KG1 (cell line): ENCODE data around the gene GABARAP.

Experiments
- DNase-seq: peaks from one replicate; lab custom pipeline; 2025; lab: John Stamatoyannopoulos, UW

GABARAP gene

GRCh38 chr17:7222093-7222971, 19.9 kb downstream of the GABARAP start:
- DNase-seq, result no peak

- no peak for DNase-seq
These were observed 20.8 kb downstream of the GABARAP start for GRCh38 chr17:7221278-7222092.

GRCh38 chr17:7220593-7221277, 21.5 kb downstream of the GABARAP start:
- no peak for DNase-seq

- DNase-seq, result no peak
These were observed 22.2 kb downstream of the GABARAP start, which contains the start of the genes ACADVL and DLG4 for GRCh38 chr17:7219812-7220592. Gene ACADVL, plus strand, starts transcription at chr17:7219938. Its CDS starts 47 bp downstream, at chr17:7219985. Gene DLG4, minus strand, starts transcription at chr17:7219836.

DNA sequence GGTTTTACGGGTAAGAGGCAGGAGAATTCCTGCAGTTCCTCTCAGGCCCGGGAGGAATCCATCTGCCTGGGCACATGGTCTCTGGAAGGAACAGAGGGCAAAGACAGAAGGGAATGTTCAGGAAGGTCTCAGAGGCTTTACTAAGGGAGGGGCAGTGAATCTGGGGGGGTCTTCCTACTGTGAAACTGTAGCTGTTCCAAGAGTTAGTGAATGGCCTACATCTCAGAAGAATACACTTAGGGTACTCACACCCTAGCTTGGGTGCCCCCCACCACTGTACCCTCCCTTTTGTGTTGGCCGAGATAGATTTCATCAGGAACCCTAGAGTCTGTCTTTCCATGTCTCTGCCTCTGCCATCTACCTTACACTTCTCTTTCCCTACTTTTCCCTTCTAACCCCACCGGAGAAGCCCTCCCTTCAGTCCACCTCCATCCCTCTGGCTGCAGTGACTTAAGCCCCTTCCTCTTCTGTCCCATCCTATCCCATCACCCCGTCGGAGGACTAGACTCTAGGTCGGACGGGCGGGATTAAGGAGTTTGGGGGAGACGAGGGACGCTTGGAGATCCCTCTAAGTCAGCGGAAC, 22.9 kb downstream of the GABARAP start:
- DNase-seq, result no peak

DNA sequence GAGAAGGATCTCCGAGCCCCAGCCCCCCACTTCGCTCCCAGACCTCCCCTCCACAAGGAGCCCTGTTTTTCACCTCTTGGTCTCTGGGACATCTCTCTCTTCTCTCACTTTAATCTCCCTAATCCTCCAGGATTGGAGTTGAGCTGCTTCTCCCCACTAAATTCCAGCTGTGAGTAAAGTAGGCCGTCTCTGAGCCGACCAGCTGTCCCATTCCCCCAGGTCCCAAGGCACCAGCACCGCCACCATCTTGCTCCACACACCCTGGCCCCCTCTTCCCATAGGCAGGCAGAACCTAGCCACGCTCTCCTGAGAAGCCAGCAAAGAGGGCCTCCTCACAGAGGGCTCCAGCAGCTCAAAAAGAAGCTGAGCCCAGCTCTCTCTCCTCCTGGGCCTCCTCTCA, 23.5 kb downstream of the GABARAP start:
- DNase-seq, result no peak

DNA sequence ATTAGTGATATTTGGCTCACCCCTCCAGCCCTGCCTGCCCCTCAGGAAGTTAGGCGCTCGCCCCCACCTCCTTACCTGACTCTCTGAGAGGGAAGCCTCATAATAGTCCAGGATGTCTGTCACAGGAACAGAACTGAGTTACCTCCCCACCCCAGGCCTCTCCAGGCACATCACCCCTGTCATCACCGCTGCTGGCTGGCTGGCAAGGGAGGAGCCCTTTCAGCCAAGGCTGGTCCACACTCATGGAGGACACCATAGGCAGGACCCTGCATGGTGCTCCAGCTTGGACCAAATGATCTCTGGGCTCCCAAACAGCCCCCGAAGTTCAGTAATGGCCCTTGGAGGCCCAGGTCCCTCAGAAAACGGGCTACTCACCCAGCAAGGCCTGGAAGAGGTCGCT, 24.1 kb downstream of the GABARAP start:
- DNase-seq, result no peak

GRCh38 chr17:7217113-7217987, 24.9 kb downstream of the GABARAP start:
- no peak for DNase-seq

DNA sequence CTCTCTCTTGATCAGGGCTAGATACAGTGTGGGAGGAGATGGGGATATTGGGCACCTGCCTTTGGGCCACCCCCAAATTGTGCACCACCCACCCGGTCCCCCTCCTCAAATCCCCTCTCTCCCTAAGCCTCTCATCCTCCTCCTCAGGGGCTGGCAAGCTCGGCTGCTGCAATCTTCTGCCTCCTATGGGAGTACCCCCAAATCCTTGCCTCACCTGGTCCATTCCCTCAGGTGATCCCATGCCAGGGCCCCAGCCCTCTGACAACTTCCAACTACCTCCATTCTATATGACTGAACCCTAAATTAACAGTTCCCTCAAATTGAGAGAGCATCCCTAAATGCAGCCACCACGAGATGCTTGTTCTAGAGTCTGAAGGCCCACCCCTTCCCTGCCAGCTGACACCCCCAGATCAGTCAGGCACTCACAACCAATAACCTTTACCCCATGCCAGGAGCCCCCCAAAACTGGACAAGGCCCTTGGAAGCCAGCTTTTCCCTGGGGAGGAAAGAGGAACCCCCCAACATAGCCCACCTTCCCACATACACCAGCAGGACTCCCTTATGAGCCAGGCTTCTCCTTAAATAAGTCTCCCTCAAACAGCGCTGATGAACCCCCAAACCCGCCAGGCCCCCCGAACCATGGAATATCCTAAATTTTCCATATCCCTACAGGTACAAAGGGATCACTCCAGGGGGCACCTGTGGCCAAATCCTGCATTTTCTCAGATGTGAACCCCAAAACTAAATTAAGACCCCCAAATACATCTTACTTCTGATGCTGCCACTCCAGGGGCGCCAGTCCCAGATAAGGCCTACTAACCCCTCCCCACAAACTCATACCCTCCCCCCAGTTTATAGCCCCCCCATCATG, 25.8 kb downstream of the GABARAP start:
- no peak for DNase-seq

- no peak for DNase-seq
These were observed 26.5 kb downstream of the GABARAP start for GRCh38 chr17:7215652-7216180.

DNA sequence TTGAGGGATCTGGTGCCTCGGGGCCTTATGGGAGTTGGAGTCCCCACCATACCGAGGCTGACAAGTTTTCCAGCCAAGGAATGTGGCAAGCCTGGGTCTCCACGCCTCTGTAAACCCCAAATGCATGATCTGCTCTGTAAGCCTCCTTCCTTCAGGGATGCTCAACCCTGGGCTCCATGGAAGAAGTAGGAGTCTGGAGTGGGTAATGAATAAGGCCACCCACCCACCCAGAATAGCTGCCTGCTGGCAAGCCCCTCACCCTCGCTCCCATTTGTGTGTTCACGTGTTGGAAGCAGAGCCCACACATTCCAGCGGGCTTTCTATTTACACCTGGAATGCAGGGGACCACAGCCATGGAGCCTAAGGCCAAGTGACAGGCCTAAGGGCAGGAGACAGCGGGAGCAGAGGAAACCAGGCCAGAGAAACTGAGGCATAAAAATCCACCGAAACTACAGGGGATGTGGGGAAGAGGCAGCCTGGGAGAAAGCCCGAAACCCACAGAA, 27.1 kb downstream of the GABARAP start:
- DNase-seq, result no peak

DNA sequence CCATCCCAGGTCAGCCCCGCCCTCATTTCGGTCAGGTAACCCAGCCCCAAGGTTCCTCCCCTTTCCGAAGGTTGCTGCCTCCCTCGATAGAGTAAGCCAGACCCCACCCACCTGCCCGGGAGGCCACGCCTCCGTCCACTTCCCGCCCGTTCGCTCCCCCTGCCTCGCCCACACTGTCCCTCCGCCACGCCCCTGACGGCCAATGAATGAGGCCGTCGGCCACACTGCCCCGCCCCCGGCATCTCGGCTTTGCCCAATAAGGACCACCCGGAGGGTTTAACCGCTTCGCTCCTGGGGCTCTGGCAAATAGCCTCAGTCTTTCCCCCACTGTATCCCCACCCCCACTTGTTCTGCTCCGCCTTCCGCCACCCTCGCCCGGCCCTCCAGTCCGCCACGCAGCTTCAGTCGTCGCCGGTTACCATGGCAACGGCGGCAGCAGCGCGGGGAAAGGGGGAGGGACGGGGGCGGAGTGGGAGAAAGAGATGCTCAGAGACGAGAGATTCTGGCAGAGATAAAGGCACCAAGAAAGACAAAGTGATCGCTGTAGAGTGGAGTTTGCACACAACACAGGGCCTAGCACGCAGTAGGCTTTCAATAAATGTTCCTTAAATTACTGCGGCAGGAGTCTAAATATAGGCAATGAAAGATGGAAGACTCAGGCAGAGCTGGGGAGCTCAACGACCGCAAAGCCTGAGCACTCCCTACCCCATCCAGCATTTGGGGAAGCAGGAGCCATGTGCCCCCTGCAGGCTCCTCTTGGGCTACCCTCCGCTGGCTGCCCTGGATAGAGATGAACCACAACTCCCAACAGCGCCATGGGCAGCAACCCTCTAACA, 27.7 kb downstream of the GABARAP start:
- DNase-seq, result peak; percentile 66

GRCh38 chr17:7213895-7214299, 28.4 kb downstream of the GABARAP start:
- DNase-seq, result no peak

GRCh38 chr17:7211491-7212273, 30.6 kb downstream of the GABARAP start:
- no peak for DNase-seq

DNA sequence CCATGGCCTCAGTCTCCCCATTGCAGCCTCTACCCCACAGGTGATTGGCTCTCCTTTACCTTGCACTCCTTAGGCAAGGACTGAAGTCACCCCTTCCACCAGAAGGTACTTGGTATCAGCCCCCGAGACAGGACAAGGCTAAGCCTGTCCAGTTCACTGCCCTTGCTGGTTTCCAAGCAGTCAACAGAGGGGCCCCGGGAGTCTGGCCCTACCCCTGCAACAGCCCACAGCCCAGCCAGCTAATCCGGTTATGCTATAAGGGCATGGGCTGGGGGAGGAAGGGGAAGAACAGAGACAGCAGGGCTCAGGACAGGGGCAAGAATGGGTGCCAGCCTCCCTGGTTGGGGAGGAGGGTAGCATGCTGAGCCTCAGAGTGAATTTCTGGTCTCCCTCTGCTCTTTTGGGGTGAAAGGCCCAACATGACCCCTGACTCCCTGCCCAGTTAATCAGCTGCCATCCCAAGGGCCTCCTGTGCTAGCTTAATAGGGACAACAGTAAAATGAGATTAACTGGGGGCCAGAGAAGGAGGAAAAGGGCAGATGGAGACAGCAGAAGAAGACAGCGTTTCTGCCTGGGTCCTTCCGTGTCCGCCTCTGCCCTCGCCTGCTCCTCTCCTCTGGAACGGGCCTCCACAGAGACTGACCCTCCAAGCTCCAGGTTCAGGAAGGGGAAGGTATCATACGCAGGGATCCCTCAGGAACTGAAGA, 33.3 kb downstream of the GABARAP start:
- DNase-seq, result no peak

DNA sequence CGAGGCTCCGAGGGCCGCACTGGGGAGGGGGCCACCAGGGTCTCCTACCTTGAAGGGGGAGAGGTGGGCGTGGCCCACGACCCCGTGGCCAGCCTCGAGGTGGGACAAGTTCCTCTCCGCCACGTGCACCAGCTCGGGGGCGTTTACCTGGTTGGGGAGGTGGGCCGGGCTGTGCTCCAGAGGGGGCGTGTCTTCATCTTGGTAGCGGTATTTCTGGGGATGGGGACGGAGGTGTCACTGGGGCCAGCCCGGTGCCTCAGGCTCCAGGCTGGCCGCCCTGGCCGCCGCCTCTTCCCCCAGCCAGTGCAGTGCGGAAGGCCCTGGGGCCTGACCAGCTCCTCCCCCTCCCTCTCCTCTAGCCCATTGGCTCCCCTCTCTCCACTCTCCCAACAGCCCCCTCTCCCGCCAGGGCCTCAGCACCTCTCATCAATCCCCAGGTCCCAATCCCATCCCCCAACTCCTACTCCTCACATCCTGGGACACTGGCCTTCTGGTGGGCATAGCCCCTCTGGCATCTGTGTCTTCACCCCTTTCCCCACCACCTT, 34.1 kb downstream of the GABARAP start:
- DNase-seq, result no peak
